ENCODE data around the gene CACNG6.

- TF ChIP-seq POLR2A (IDR thresholded peaks at IDR 0.05; ENCODE audit: low read depth, low read length) (no peak), POLR2AphosphoS5 (IDR thresholded peaks at IDR 0.05; ENCODE audit: low read depth, low read length) (no peak), TAF1 (IDR thresholded peaks at IDR 0.05; ENCODE audit: borderline replicate concordance, low read depth, low read length) (no peak)
Observed at GRCh38 chr19:54030895-54031586, 39.6 kb downstream of the CACNG6 start.
